Muscle layer of duodenum (tissue), 2 donors: ENCODE data around the gene NOD2.

Experiments
- H3K27ac ChIP-seq: one replicate; pipeline ENCODE4 v1.7.0; 2013; ENCODE audit warnings: mild to moderate bottlenecking, low read length
- H3K27me3 ChIP-seq: one replicate; pipeline ENCODE4 v1.7.0; 2013; ENCODE audit warnings: low read depth, mild to moderate bottlenecking, control low read depth, low read length
- H3K36me3 ChIP-seq, 2 donors: one replicate each; pipeline ENCODE4 v1.7.0; 2013; ENCODE audit warnings: low read length in 2 of 2, control low read depth in 1 of 2, mild to moderate bottlenecking in 1 of 2; ENCODE audit not compliant: insufficient read depth in 2 of 2, control insufficient read depth in 1 of 2
- H3K4me1 ChIP-seq, 2 donors: one replicate each; pipeline ENCODE4 v1.7.0; 2013; ENCODE audit warnings: low read length in 2 of 2, mild to moderate bottlenecking in 2 of 2, control low read depth in 1 of 2, moderate library complexity in 1 of 2; ENCODE audit not compliant: insufficient read depth in 2 of 2, control insufficient read depth in 1 of 2
- H3K4me3 ChIP-seq, 2 donors: one replicate each; pipeline ENCODE4 v1.7.0; 2013; ENCODE audit warnings: low read length in 2 of 2, low read depth in 1 of 2, mild to moderate bottlenecking in 1 of 2
- H3K9me3 ChIP-seq, 2 donors: one replicate each; pipeline ENCODE4 v1.7.0; 2013; ENCODE audit warnings: low read length in 2 of 2, control low read depth in 1 of 2, mild to moderate bottlenecking in 1 of 2; ENCODE audit not compliant: control insufficient read depth in 1 of 2
- donor health status: healthy.

NOD2 gene

GRCh38 chr16:50709980-50710379, 16.6 kb downstream of the NOD2 start:
- Histone ChIP-seq H3K27ac (no peak overlapping the region), H3K9me3 (no peaks in the 10 kb centered on the region), H3K4me3 (no peak overlapping the region), H3K27me3 (no peaks in the 10 kb centered on the region), H3K4me1 (no peaks in the 10 kb centered on the region), H3K36me3 (no peaks in the 10 kb centered on the region)

DNA sequence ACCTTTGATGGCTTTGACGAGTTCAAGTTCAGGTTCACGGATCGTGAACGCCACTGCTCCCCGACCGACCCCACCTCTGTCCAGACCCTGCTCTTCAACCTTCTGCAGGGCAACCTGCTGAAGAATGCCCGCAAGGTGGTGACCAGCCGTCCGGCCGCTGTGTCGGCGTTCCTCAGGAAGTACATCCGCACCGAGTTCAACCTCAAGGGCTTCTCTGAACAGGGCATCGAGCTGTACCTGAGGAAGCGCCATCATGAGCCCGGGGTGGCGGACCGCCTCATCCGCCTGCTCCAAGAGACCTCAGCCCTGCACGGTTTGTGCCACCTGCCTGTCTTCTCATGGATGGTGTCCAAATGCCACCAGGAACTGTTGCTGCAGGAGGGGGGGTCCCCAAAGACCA, 17.6 kb downstream of the NOD2 start:
- H3K27ac ChIP-seq, result no peak overlapping the region

DNA sequence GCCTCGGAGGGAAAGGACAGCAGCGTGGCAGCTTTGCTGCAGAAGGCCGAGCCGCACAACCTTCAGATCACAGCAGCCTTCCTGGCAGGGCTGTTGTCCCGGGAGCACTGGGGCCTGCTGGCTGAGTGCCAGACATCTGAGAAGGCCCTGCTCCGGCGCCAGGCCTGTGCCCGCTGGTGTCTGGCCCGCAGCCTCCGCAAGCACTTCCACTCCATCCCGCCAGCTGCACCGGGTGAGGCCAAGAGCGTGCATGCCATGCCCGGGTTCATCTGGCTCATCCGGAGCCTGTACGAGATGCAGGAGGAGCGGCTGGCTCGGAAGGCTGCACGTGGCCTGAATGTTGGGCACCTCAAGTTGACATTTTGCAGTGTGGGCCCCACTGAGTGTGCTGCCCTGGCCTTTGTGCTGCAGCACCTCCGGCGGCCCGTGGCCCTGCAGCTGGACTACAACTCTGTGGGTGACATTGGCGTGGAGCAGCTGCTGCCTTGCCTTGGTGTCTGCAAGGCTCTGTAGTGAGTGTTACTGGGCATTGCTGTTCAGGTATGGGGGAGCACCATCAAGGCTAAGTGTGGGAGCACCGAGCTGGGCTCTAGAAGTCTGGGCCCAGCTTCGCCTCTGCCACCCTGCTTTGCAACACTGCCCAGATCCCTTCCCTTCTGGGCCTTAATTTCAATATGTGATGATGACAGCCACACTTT, 18.6 kb downstream of the NOD2 start:
- no peaks in the 10 kb centered on the region for H3K9me3 ChIP-seq
- no peaks in the 10 kb centered on the region for H3K27me3 ChIP-seq
- H3K4me3 ChIP-seq, result no peak overlapping the region
- no peaks in the 10 kb centered on the region for H3K36me3 ChIP-seq
- no peak overlapping the region for H3K27ac ChIP-seq
- H3K4me1 ChIP-seq, result no peaks in the 10 kb centered on the region

More for the DNA sequence above, 17.6 kb downstream of the NOD2 start:
- no peaks in the 10 kb centered on the region for H3K36me3 ChIP-seq
- H3K4me1 ChIP-seq, result no peaks in the 10 kb centered on the region
- H3K9me3 ChIP-seq, result no peaks in the 10 kb centered on the region
- H3K4me3 ChIP-seq, result no peak overlapping the region
- no peaks in the 10 kb centered on the region for H3K27me3 ChIP-seq

GRCh38 chr16:50712560-50712898, 19.1 kb downstream of the NOD2 start:
- Histone ChIP-seq H3K4me1 (no peaks in the 10 kb centered on the region), H3K27me3 (no peaks in the 10 kb centered on the region), H3K36me3 (no peaks in the 10 kb centered on the region), H3K9me3 (no peaks in the 10 kb centered on the region), H3K27ac (no peak overlapping the region), H3K4me3 (no peak overlapping the region)

- Histone ChIP-seq H3K9me3 (no peaks in the 10 kb centered on the region), H3K4me1 (no peaks in the 10 kb centered on the region), H3K27me3 (no peaks in the 10 kb centered on the region), H3K4me3 (no peak overlapping the region), H3K36me3 (no peaks in the 10 kb centered on the region), H3K27ac (no peak overlapping the region)
These were observed 19.6 kb downstream of the NOD2 start for GRCh38 chr16:50712956-50713355.

- Histone ChIP-seq H3K9me3 (no peaks in the 10 kb centered on the region), H3K36me3 (no peaks in the 10 kb centered on the region), H3K4me1 (no peaks in the 10 kb centered on the region), H3K27me3 (no peaks in the 10 kb centered on the region), H3K27ac (no peak overlapping the region), H3K4me3 (no peak overlapping the region)
These were observed 23.7 kb downstream of the NOD2 start for GRCh38 chr16:50717091-50717490.

DNA sequence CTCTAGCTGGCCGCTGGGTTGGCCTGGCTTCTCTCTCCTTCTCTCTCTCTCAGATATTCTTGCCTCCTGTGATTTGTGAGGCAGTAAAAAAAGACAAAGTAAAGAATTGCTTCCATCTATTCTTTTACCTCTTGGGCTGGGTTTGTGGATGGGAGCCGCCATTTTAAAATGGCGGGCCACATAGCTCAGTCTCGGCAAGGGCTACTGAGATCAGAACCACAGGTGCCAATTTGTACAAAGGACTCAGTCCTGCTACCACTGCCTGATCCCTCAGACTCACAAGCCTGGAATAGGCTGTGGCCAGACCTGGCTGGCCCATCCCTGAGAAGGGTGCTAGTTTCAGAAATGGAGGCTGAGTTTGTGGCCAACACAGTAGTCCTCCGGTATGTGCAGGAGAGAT, 24.1 kb downstream of the NOD2 start:
- H3K27ac ChIP-seq, result no peak overlapping the region
- no peaks in the 10 kb centered on the region for H3K4me1 ChIP-seq
- no peak overlapping the region for H3K4me3 ChIP-seq
- no peaks in the 10 kb centered on the region for H3K9me3 ChIP-seq
- no peaks in the 10 kb centered on the region for H3K36me3 ChIP-seq
- no peaks in the 10 kb centered on the region for H3K27me3 ChIP-seq

- Histone ChIP-seq H3K27ac (no peak overlapping the region), H3K27me3 (no peaks in the 10 kb centered on the region), H3K4me1 (no peaks in the 10 kb centered on the region), H3K4me3 (peak overlapping the region; percentile 13 to 19), H3K36me3 (no peaks in the 10 kb centered on the region), H3K9me3 (no peaks in the 10 kb centered on the region)
These were observed 24.8 kb downstream of the NOD2 start for GRCh38 chr16:50718061-50718760.

GRCh38 chr16:50718761-50719400, 25.5 kb downstream of the NOD2 start:
- Histone ChIP-seq H3K4me1 (no peaks in the 10 kb centered on the region), H3K9me3 (no peaks in the 10 kb centered on the region), H3K27ac (no peak overlapping the region), H3K27me3 (no peaks in the 10 kb centered on the region), H3K36me3 (no peaks in the 10 kb centered on the region), H3K4me3 (peak overlapping the region in 1 of 2 donors; percentile 13)

DNA sequence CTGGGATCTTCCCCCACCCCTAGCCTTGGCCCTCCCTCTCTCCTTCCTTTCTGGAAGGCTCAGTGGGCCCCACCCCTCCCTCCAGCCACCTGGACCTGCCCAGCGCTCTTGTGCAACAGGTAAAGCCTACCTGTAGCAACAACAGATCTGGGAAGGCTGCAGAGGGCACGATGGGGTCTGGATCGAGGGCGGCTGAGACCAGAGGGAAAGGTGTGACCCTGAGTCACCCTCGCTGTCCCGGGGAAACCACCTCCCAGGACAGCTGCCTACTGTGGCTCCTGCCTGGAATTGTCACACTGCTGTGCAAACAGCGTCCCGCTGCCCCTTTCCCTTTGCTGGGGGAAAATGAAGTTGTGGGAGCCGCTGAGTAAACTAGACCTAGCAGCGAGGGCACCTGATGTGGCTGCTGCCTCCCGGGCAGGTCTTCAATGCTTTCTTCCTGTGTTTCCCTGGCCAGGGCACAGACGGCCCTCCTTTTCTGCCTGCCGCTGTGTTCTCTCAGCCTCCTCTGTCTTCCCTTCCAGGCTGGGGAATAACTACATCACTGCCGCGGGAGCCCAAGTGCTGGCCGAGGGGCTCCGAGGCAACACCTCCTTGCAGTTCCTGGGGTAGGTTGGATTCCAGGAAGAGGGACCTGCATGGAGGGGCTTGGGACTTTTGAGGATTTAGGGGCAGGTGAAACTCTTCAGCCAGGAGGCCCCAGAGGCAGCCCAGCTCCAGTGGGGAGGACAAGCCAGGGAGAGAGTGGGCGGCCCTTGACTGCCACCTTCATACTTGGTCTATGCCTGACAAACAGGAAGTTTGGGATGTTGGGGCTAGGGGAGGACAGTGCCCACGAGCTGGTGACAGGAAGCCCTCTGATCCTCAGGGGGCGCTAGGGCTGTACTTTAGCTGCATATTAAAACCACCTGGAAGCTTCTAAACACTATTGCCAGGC, 26.3 kb downstream of the NOD2 start:
- Histone ChIP-seq H3K27me3 (no peaks in the 10 kb centered on the region), H3K27ac (no peak overlapping the region), H3K36me3 (no peaks in the 10 kb centered on the region), H3K4me1 (no peaks in the 10 kb centered on the region), H3K9me3 (no peaks in the 10 kb centered on the region), H3K4me3 (no peak overlapping the region)
